ENCODE data around the gene CTXN2. TPM values are rescaled to one million over a fixed set of nuclear protein-coding genes. Genes with fewer than 3 reads are reported as not detected.

Gene CTXN2
- total and polyA plus RNA-seq, 2 experiments from 2014 or later, result 0.10 TPM; not detected in 1

GRCh38 chr15:48253172-48253571, 61.7 kb downstream of the CTXN2 start:
- H2AFZ ChIP-seq, result no peak overlapping the region
- H3K79me2 ChIP-seq (replicated peaks; ENCODE audit: insufficient read depth), result no peaks in the 10 kb centered on the region
- no peaks in the 10 kb centered on the region for H3F3A ChIP-seq (replicated peaks; ENCODE audit: low read depth)
- H3K27ac Mint-ChIP-seq, result no peak overlapping the region
- peaks cover 3% of the 10 kb centered on the region; the same call in 2 of the 3 replicates for H3K4me1 Mint-ChIP-seq
- H3K4me1 ChIP-seq (ENCODE audit: insufficient read depth), result no peaks in the 10 kb centered on the region
- H3K9me2 ChIP-seq (ENCODE audit: insufficient read depth), result peaks cover 7% of the 10 kb centered on the region; the same call in 1 of the 2 replicates
- peaks cover 22% of the 10 kb centered on the region for H3K9me3 Mint-ChIP-seq
- no peaks in the 10 kb centered on the region for H3K36me3 ChIP-seq (ENCODE audit: insufficient read depth)
- no peaks in the 10 kb centered on the region for H3K27me3 ChIP-seq (ENCODE audit: insufficient read depth)
- ATAC-seq (no peak), DNase-seq (ENCODE audit: low spot score) (no peak)
- no peak overlapping the region for H3K27ac ChIP-seq (ENCODE audit: low read depth)
- H3K4me2 ChIP-seq, result no peak overlapping the region
- no peak overlapping the region for H3K4me3 ChIP-seq
- peaks cover 17% of the 10 kb centered on the region for H3K36me3 Mint-ChIP-seq (ENCODE audit: low read depth)
- H3K27me3 Mint-ChIP-seq (ENCODE audit: insufficient read depth, low read depth, poor library complexity), result peaks cover 10% of the 10 kb centered on the region
- TF ChIP-seq ZNF114 (CRISPR knock-in tag; IDR thresholded peaks at IDR 0.05) (no peak), REST (IDR thresholded peaks at IDR 0.05; ENCODE audit: unreplicated experiment) (no peak), EZH2phosphoT487 (IDR thresholded peaks at IDR 0.05; ENCODE audit: unreplicated experiment) (no peak), STAT1 (IDR thresholded peaks at IDR 0.05; ENCODE audit: unreplicated experiment) (no peak)
- H3K4me3 Mint-ChIP-seq, result no peak overlapping the region
- no peaks in the 10 kb centered on the region for H4K20me1 ChIP-seq (replicated peaks; ENCODE audit: insufficient read depth)

Other genes starting within 250 kb of the CTXN2 start
- not detected in 2 replicates for gene SLC24A5, start 70.7 kb upstream of the CTXN2 start, total RNA-seq (2014; rRNA removed; shearing (Covaris generic))
- gene SLC24A5, start 70.7 kb upstream of the CTXN2 start, polyA plus RNA-seq (2016; fragmentation: Nextera tagmentation; extraction: Ambion mirVana), result 0.23 and 0.39 TPM in 2 replicates
- 60.7 and 79.7 TPM in 2 replicates for gene MYEF2, start 13.4 kb upstream of the CTXN2 start, total RNA-seq (2014; rRNA removed; shearing (Covaris generic))
- gene MYEF2, start 13.4 kb upstream of the CTXN2 start, polyA plus RNA-seq (2016; fragmentation: Nextera tagmentation; extraction: Ambion mirVana), result 55.5 and 62.0 TPM in 2 replicates
- gene SLC12A1, start 14.6 kb downstream of the CTXN2 start, total RNA-seq (2014; rRNA removed; shearing (Covaris generic)), result 0.19 and 0.59 TPM in 2 replicates
- 0.52 and 0.57 TPM in 2 replicates for gene SLC12A1, start 14.6 kb downstream of the CTXN2 start, polyA plus RNA-seq (2016; fragmentation: Nextera tagmentation; extraction: Ambion mirVana)
- 82.5 and 98.2 TPM in 2 replicates for gene DUT, start 139.8 kb downstream of the CTXN2 start, total RNA-seq (2014; rRNA removed; shearing (Covaris generic))
- 420 and 428 TPM in 2 replicates for gene DUT, start 139.8 kb downstream of the CTXN2 start, polyA plus RNA-seq (2016; fragmentation: Nextera tagmentation; extraction: Ambion mirVana)

Data from GM23338 (cell line).